Measurements from ENCODE around the gene ALDH2. TPM values are rescaled to one million over a fixed set of nuclear protein-coding genes. Genes with fewer than 3 reads are reported as not detected.

ALDH2 gene
- total RNA-seq, 4 donors from 2014 or later: 191 to 418 (median 305) TPM

DNA sequence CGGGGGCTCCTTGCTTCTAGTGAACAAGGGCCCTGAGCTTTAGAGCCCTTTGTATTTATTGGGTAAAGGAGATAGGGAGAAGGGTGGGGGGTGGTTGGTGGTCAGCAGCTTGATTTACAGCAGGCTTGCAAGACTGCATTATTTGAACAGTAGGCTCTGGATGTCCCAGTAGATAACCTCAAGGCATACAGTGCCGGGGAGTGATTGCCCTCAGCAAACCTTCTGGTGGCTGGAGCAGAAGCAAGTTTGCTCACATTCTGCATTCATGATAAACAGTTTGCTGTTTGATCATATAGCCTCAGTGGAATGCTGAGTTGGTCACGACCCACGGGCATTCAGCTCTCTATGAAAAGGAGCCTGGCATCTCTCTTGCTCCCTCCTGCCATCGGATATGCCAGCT lies 58.8 kb downstream of the ALDH2 start:
- TF ChIP-seq, protein P1, sequence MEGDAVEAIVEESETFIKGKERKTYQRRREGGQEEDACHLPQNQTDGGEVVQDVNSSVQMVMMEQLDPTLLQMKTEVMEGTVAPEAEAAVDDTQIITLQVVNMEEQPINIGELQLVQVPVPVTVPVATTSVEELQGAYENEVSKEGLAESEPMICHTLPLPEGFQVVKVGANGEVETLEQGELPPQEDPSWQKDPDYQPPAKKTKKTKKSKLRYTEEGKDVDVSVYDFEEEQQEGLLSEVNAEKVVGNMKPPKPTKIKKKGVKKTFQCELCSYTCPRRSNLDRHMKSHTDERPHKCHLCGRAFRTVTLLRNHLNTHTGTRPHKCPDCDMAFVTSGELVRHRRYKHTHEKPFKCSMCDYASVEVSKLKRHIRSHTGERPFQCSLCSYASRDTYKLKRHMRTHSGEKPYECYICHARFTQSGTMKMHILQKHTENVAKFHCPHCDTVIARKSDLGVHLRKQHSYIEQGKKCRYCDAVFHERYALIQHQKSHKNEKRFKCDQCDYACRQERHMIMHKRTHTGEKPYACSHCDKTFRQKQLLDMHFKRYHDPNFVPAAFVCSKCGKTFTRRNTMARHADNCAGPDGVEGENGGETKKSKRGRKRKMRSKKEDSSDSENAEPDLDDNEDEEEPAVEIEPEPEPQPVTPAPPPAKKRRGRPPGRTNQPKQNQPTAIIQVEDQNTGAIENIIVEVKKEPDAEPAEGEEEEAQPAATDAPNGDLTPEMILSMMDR (IDR thresholded peaks at IDR 0.05; ENCODE audit: low read depth): no peak

DNA sequence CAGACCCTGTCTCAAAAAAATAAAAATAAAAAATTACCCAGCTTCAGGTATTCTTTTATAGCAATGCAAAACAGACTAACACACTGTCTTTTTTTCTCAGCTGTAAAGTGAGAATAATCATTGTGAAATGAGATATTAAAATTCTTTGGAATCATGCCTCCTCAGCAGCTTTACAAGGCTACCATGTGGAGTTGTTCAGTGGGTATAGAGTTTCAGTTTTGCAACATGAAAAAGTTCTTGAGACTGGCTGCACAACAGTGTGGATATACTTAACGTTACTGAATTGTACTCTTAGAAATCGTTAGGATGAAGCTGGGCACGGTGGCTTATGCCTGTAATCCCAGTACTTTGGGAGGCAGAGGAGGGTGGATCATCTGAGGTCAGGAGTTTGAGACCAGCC lies 59.6 kb downstream of the ALDH2 start:
- TF ChIP-seq, protein P1 (IDR thresholded peaks at IDR 0.05; ENCODE audit: low read depth): no peak

- TF ChIP-seq, protein P1 (IDR thresholded peaks at IDR 0.05; ENCODE audit: low read depth): no peak
Observed at GRCh38 chr12:111826992-111827391, 60.3 kb downstream of the ALDH2 start.

DNA sequence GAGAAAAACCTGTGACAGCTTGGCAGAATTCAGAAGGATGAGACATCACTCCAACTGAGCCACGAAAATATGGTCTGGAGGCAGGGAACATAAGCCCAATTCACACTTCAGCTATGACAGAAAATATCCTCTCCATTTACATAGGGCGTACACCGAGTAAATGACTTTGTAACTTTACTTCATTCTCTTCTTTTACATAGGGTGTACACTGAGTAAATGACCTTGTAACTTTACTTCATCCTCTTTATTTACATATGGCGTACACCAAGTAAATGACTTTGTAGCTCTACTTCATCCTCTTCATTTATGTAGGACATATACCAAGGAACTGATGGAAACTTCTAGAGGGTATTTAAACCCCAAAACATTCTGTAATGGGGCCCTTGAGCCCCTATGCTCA lies 61.2 kb downstream of the ALDH2 start:
- TF ChIP-seq, protein P1 (IDR thresholded peaks at IDR 0.05; ENCODE audit: low read depth): no peak

- TF ChIP-seq, protein P1 (IDR thresholded peaks at IDR 0.05; ENCODE audit: low read depth): no peak
Observed at GRCh38 chr12:111828338-111828979, 61.7 kb downstream of the ALDH2 start.

GRCh38 chr12:111838353-111838752 lies 71.6 kb downstream of the ALDH2 start:
- TF ChIP-seq, protein P1 (IDR thresholded peaks at IDR 0.05; ENCODE audit: low read depth): no peak

DNA sequence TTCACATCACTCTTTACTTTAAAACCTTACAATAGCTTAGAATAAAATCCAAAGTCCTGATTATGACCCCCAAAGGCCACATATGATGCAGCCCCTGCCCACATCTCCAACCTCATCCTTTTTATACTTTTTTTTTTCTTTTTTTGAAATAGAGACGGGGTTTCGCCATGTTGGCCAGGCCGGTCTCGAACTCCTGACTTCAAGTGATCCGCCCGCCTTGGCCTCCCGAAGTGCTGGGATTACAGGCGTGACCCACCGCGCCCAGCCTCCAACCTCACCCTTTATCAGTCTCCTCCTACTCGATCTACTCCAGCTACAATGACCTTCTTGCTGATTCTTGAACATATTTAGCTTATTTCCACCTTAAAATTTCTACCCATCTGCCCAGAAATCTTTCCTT lies 74.1 kb downstream of the ALDH2 start:
- TF ChIP-seq, protein P1 (IDR thresholded peaks at IDR 0.05; ENCODE audit: low read depth): no peak
